Measurements from ENCODE around the gene TPSAB1.

Gene TPSAB1

GRCh38 chr16:1285669-1286512 is 45.4 kb downstream of the TPSAB1 start:
- DNase-seq (ENCODE audit: low spot score), result no peak

GRCh38 chr16:1286513-1287094 is 46.1 kb downstream of the TPSAB1 start:
- DNase-seq (ENCODE audit: low spot score), result no peak

GRCh38 chr16:1287982-1288670 is 47.6 kb downstream of the TPSAB1 start:
- DNase-seq (ENCODE audit: low spot score), result peak; percentile 55

DNA sequence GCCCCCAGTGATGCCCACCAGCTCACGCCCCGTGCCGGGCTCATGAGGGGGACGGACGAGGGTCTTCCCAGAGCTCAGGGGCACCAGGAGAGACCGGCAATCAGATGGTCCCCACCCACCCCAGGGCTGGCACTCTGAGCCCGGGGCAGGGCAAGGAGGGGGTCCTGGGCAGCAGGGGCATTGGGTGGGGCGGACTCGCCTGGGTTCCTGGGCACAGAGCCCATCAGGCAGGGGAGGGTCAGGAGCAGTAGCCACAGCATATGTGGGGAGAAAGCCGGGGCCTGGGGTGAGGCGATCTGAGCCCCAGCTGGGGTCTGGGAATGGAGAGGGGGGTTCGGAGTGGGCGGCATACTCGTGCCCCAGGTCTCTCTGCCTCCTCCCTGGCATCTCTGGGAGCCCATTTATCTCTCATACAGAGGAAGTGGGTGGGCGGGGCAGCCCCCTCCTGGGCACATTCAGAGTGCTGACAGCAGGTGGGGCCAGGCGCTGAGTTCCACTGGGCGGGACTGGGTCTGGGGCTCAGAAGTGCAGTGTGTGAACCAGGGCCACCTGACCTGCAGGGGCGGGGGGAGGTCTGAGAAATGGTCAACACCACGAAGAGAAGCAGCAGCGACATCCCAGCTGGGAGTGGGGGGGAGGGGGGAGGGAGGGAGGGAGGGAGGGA is 48.4 kb downstream of the TPSAB1 start:
- no peak for DNase-seq (ENCODE audit: low spot score)

DNA sequence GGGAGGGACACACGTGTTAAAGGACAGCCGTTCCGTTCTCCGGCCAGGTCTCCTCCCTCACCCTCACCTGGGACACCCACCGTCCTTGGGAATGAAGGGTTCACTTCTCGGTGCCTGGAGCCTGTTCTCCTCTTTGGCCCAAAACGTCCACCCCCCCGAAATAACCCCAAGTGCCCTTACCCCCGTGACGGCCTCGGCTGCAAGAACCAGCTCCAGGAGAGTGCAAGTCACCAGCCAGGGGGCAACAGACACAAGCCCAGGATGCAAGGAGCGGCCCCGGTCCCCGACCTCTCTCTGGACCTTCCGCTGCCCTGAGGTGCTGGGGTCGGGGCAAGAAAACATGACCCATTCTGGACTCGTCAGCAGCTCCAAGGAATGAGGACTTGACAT is 49.0 kb downstream of the TPSAB1 start:
- DNase-seq (ENCODE audit: low spot score), result no peak

DNA sequence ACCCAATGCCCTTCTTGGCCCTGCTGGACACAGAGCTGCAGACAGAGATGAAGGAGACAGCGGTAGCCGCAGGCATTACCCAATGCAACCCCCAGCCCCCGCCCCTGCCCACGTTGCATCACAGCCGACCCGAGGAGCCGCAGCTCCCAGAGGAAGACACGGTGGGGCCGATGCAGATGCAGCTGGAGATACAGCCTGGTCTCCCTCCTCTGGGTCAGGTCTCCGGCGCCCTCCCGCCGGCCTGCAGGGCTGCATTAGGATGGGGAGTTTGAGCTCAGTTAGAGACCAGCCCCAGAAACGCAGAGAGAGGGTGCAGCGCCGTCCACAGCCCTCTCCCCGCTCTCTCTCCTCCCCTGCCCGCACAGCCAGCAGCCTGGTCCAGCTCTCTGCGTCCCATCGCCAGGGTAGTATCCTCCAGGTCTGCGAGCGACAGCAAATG is 49.6 kb downstream of the TPSAB1 start:
- DNase-seq (ENCODE audit: low spot score), result peak; percentile 61

GRCh38 chr16:1290860-1291575 is 50.5 kb downstream of the TPSAB1 start:
- DNase-seq (ENCODE audit: low spot score), result no peak

- no peak for DNase-seq (ENCODE audit: low spot score)
These were observed 51.1 kb downstream of the TPSAB1 start for GRCh38 chr16:1291576-1291974.
